NCI-H1105 (cell line): ENCODE results near the gene MCUB.
"Not testable (repeated sequence)": the region's sequence is repeated elsewhere in the genome, so short reads cannot be mapped to it uniquely, and the experiment has no call there.

Source experiments
- DNase-seq: peaks from one replicate; lab custom pipeline; 2025; lab: John Stamatoyannopoulos, UW

The MCUB gene

DNA sequence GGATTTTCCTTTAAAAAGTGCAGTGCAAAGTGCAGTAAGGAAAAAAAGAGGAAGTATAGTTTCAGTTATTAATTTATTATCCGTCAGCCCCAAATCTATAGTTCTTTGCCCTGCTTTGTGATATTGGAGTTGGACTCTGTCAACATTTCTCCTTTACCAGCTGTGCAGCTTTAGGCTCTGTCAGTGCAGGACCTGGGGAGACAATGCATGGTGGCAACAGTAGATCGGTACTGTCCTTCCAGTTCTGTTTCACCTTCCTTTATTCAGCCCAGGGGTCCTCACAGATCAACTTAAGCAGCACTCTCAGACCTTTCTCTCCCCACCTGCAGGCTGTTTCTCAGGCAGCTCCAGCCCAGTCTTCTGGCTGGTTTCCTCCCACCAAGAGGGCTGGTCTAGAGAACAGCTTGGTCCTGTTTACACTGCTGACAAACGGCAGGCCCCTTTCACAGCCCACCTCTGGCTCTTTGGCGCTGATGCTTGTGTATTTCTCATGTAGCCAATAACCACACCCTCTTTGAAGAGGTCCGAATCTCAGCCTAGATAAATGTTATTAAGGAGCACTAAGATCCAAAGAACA is 71.6 kb downstream of the MCUB start:
- DNase-seq = no peak

DNA sequence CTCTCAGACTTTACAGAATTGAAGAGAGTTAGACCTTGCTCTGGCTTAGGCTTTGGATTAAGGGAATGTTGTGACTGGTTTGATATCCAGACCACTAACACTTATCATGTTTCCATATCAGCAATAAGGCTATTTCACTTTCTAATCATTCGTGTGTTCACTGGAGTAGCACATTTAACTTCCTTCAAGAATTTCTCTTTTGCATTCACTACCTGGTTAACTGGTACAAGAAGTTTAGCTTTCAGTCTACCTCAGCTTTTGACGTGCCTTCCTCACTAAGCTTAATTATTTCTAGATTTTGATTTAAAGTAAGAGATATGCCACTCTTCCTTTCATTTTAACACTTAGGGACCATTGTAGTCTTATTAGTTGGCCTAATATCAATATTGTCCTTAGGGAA is 80.6 kb downstream of the MCUB start:
- no peak for DNase-seq

GRCh38 chr4:109645874-109646710 is 86.0 kb downstream of the MCUB start:
- DNase-seq = no peak

DNA sequence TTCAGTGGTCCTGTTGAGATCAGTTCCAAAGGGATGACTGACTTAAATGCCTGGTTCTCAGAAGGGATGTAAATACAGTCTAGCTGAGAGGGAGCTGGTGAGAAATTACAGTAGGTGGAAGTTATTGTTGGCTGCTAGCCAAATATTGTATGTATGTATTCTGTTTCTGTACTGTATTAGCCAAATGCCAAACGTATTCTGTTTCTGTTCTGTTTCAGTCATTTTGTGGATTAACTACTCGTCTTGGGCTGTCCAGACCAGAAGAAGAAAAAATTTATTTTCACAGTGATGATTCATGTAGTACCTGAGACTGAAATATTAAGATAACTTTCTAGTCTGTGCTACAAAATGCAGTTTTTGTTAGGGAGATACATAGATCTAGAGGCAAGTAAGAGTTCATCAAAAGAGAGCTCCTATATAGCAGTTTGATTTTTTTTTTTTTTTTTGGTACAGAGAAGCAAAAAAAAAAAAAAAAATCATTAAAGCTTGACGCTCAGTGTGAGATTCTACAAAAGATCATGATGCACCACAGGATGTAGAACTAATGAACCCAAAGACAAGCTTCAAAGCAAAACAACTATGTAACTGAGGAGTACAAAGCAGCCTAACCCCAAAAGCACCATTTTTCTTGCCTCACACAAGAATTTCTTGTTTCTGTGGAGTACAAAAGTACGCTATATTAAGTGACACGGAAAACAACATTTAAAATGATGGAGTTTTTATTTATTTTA is 88.4 kb downstream of the MCUB start:
- no peak for DNase-seq

GRCh38 chr4:109648997-109649575 is 89.0 kb downstream of the MCUB start:
- no peak for DNase-seq

- DNase-seq = no peak
Measured at GRCh38 chr4:109649872-109650271, 89.8 kb downstream of the MCUB start.

DNA sequence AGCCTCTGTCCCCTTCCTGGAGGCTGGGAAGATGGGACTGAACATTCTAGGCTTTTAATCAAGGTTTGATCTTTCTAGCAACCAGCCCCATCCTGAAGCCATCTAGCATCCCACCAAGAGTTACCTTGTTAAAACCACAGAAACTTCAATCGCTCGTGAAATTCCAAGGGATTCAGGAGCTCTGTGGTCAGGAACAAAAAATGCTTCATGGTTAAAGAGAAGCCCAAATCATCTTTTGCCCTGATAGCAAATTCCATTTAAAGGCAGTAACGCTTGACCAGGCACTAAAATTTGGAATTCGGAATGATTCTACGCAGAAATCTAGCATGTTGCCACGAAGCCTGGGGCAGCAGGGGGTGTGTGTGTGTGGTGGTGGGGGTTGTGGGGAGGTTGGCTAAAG is 95.3 kb downstream of the MCUB start:
- no peak for DNase-seq

DNA sequence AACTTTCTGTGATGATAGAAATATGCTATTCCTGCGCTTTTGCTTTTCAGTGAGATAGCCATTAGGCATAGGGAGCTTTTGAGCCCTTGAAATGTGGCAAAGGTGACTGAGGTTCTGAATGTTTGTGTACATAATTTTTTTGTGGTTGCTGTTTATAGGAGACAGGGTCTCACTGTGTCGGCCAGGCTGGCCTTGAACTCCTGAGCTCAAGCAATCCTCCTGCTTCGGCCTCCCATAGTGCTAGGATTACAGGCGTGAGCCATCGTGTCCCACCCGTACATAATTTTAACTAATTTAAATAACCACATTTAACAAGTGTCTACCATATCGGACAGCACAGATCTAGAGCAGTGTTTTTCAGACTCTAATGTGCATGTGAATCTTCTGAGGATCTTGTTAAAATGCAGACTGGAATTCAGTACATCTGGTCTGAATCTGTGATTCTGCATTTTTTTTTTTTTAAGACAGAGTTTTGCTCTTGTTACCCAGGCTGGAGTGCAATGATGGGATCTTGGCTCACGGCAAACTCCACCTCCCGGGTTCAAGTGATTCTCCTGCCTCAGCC is 97.9 kb downstream of the MCUB start:
- DNase-seq = no peak

GRCh38 chr4:109658871-109659410 is 98.9 kb downstream of the MCUB start:
- no peak for DNase-seq

- no peak for DNase-seq
Measured at GRCh38 chr4:109662116-109662515, 102.1 kb downstream of the MCUB start.

GRCh38 chr4:109662771-109663170 is 102.7 kb downstream of the MCUB start:
- no peak for DNase-seq

DNA sequence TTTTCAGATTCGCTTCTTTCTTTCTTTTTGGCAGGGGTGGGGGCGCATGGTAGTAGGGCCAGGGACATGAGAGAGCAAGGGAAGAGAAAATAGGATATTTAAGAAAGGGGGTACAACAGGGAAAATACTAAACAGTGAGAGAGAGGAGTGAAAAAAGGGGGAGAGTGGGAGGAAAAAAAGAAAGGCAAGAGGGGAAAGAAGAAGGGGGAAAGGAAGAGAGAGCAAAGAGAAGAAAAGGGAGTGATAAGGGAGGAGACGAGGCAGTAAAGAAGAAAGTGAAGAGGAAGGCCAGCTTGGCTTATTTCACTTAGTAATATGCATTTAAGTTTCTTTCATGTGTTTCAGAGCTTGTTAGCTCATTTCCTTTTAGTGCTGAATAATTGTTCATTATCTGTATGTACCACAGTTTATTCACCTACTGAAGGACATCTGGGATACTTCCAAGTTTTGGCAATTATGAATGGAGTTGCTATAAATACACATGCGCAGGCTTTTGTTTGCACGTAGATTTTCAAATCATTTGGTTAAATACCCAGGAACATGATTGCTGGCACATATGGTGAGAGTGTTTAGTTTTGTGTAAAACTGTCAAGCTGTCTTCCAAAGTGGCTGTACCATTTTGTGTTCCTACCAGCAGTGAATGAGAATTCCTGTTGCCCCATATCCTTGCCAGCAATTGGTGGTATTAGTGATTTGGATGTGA is 105.9 kb downstream of the MCUB start:
- peak; percentile 67 for DNase-seq

GRCh38 chr4:109671350-109671749 is 111.3 kb downstream of the MCUB start:
- no peak for DNase-seq

DNA sequence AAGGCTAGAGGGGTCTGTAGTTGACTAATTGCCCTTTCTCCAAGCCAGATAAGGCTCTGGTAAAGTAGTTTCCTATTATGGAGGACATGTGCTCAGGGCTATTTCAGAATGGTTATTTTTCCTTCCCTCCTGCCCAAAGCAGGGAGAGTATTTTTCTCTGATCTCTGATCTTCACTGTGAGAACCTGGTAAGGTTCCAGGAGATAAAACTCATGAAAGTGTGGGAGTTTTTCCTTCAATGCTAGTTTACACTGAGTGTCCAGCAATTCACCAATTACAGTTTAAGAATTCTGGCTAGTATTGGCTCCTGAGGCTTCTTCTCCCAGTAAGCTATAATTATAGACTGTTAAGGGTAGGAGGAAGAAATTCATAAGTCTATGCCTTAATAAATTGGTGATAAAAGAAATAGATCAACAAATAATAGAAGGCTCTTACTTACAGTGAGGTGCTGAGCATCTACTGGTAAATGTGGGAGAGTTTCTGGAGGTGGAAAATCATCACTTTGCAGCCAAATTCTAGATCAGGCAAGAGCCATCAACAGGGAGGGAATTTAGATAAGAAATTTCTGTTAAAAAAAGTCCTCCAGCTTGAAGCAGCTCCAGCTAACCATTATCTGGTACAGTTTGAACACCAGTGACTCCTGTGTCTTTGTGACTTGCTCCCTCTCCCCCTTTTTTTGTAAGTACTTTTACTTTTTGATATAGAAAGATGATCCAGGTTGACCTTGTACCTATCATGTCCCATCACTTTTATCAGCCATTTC is 112.3 kb downstream of the MCUB start:
- no peak for DNase-seq

- DNase-seq = no peak
Measured at GRCh38 chr4:109673303-109673702, 113.3 kb downstream of the MCUB start.

DNA sequence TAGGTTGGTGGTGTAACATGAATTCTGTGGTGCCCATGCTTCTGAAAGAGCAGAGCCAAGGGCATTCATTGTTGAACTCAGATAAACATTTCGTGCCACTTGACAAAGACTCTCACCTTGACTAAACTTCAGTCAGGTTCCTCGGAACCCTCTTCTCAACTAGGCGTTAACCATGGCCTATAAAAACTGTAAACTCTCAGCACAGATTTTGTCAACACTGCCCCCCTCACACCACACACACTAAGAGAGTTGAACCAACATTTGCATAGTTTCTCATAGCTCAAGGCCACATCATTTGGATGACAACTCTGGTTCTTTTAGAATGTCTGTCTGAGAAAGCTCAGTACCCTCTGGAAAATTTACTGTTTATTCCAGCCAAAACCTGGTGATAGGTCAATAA is 115.1 kb downstream of the MCUB start:
- DNase-seq = no peak

DNA sequence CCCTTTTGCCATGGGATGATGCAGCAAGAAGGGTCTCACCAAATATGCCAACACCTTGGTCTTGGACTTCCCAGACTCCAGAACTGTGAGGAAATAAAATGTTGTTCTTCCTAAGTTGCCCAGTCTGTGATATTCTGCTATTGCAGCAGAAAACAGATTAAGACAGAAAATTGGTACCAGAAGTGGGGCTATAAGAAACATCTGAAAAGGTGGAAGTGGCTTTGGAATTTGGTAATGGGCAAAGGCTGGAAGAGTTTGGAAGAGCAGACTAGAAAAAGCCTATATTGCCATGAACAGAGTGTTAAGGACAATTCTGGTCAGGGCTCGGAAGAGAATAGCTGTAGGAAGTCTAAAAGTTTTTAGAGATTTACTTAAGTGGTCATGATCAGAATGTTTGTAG is 115.8 kb downstream of the MCUB start:
- DNase-seq = no peak

DNA sequence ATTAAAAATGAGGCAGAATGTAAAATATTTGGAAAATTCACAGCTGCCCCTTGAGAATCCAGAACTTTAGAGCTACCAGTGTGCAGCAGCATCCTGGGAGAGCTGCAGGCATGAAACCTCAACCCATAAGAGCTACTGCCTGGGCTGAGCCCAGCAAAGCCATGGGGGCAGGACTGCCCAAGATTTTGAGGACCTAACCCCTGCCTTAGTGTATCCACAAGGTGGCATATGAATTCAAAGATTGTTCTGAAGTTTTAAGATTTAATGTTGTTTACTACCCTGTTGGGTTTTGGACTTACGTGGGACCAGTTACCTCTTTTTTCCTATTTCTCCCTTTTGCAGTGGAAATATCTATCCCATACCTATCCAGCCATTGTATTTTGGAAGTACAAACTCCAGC is 116.8 kb downstream of the MCUB start:
- DNase-seq = no peak

- DNase-seq = not testable (repeated sequence)
Measured at GRCh38 chr4:109678472-109678871, 118.4 kb downstream of the MCUB start.

- DNase-seq = not testable (repeated sequence)
Measured at GRCh38 chr4:109678925-109679324, 118.9 kb downstream of the MCUB start.

DNA sequence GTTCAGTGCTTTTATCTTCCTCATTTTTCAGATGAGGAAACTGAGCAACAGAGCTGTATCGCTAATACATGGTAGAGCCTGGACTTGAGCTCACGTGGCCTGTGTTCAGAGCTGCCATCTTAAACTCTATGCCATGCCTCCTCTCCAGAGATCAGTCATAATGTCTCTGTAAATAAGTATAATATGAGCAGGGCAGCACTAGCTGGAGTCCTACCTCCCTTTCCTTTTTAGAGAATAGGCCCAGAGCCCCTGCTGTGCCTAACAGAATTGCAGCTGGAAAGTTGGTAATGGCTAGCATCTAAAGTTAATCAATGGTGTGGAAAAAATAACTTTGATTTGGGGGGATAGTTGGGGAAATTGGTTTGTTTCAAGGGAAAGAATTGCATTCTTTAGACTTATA is 122.8 kb downstream of the MCUB start:
- DNase-seq = no peak
